Measurements from ENCODE around the gene CTNNA3.

The CTNNA3 gene

GRCh38 chr10:66273966-66274519, 1422.0 kb downstream of the CTNNA3 start:
- CTCF ChIA-PET, result no interaction called here
- no peak for TF ChIP-seq GFI1B (tag by site-specific recombination; IDR thresholded peaks at IDR 0.05)
- TF ChIP-seq, protein P1, sequence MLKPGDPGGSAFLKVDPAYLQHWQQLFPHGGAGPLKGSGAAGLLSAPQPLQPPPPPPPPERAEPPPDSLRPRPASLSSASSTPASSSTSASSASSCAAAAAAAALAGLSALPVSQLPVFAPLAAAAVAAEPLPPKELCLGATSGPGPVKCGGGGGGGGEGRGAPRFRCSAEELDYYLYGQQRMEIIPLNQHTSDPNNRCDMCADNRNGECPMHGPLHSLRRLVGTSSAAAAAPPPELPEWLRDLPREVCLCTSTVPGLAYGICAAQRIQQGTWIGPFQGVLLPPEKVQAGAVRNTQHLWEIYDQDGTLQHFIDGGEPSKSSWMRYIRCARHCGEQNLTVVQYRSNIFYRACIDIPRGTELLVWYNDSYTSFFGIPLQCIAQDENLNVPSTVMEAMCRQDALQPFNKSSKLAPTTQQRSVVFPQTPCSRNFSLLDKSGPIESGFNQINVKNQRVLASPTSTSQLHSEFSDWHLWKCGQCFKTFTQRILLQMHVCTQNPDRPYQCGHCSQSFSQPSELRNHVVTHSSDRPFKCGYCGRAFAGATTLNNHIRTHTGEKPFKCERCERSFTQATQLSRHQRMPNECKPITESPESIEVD (tag by site-specific recombination; IDR thresholded peaks at IDR 0.05), result no peak
- TF ChIP-seq ZNF670 (tag by site-specific recombination; IDR thresholded peaks at IDR 0.05; ENCODE audit: low read depth), result no peak
- no peak for TF ChIP-seq ZNF175 (tag by site-specific recombination; IDR thresholded peaks at IDR 0.05)
- no peak for TF ChIP-seq ZNF138 (tag by site-specific recombination; IDR thresholded peaks at IDR 0.05; ENCODE audit: borderline replicate concordance)
- TF ChIP-seq SETDB1 (IDR thresholded peaks at IDR 0.05; ENCODE audit: insufficient read length, low read length), result no peak
- TF ChIP-seq ZNF146 (tag by site-specific recombination; IDR thresholded peaks at IDR 0.05), result no peak
- TF ChIP-seq, protein P2, sequence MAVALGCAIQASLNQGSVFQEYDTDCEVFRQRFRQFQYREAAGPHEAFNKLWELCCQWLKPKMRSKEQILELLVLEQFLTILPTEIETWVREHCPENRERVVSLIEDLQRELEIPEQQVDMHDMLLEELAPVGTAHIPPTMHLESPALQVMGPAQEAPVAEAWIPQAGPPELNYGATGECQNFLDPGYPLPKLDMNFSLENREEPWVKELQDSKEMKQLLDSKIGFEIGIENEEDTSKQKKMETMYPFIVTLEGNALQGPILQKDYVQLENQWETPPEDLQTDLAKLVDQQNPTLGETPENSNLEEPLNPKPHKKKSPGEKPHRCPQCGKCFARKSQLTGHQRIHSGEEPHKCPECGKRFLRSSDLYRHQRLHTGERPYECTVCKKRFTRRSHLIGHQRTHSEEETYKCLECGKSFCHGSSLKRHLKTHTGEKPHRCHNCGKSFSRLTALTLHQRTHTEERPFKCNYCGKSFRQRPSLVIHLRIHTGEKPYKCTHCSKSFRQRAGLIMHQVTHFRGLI (tag by site-specific recombination; IDR thresholded peaks at IDR 0.05), result no peak
- no peaks in the 10 kb centered on the region for H3K9me3 ChIP-seq (ENCODE audit: control insufficient read depth, insufficient read depth, low read depth, low read length)
- no peak overlapping the region for H3K27ac ChIP-seq (ENCODE audit: extremely low read depth, low read depth, low read length)
- POLR2A ChIA-PET, result no interaction called here
- H3K36me3 ChIP-seq (ENCODE audit: control insufficient read depth in 2 of 2, insufficient read depth in 1 of 2, low read length in 2 of 2), result no peaks in the 10 kb centered on the region
- H3K4me1 ChIP-seq (ENCODE audit: control insufficient read depth, insufficient read depth, low read length), result no peaks in the 10 kb centered on the region
- no peak overlapping the region for H3K4me3 ChIP-seq (ENCODE audit: low read depth, low read length)

GRCh38 chr10:66265398-66265797, 1430.6 kb downstream of the CTNNA3 start:
- no peak overlapping the region for H3K27ac ChIP-seq (ENCODE audit: extremely low read depth, low read depth, low read length)
- TF ChIP-seq YY1 (tag by site-specific recombination; IDR thresholded peaks at IDR 0.05) (no peak), ZNF530 (tag by site-specific recombination; IDR thresholded peaks at IDR 0.05; ENCODE audit: low read depth) (no peak), ZNF169 (tag by site-specific recombination; IDR thresholded peaks at IDR 0.05) (no peak), ZXDB (tag by site-specific recombination; IDR thresholded peaks at IDR 0.05) (no peak), ZNF248 (tag by site-specific recombination; IDR thresholded peaks at IDR 0.05) (no peak), RBAK (tag by site-specific recombination; IDR thresholded peaks at IDR 0.05) (no peak), ZNF239 (tag by site-specific recombination; IDR thresholded peaks at IDR 0.05) (no peak), ZSCAN16 (tag by site-specific recombination; IDR thresholded peaks at IDR 0.05) (no peak), ZNF37A (tag by site-specific recombination; IDR thresholded peaks at IDR 0.05) (no peak), ZNF549 (tag by site-specific recombination; IDR thresholded peaks at IDR 0.05) (no peak), ZNF580 (tag by site-specific recombination; IDR thresholded peaks at IDR 0.05) (no peak), ZFP37 (tag by site-specific recombination; IDR thresholded peaks at IDR 0.05) (no peak), ZNF16 (tag by site-specific recombination; IDR thresholded peaks at IDR 0.05; ENCODE audit: low read depth) (no peak), SCRT1 (tag by site-specific recombination; IDR thresholded peaks at IDR 0.05; ENCODE audit: borderline replicate concordance) (no peak), ZFP69B (tag by site-specific recombination; IDR thresholded peaks at IDR 0.05) (no peak), PRDM1 (tag by site-specific recombination; IDR thresholded peaks at IDR 0.05) (no peak)
- TF ChIP-seq, protein P3, sequence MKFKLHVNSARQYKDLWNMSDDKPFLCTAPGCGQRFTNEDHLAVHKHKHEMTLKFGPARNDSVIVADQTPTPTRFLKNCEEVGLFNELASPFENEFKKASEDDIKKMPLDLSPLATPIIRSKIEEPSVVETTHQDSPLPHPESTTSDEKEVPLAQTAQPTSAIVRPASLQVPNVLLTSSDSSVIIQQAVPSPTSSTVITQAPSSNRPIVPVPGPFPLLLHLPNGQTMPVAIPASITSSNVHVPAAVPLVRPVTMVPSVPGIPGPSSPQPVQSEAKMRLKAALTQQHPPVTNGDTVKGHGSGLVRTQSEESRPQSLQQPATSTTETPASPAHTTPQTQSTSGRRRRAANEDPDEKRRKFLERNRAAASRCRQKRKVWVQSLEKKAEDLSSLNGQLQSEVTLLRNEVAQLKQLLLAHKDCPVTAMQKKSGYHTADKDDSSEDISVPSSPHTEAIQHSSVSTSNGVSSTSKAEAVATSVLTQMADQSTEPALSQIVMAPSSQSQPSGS (tag by site-specific recombination; IDR thresholded peaks at IDR 0.05; ENCODE audit: low read depth), result no peak
- TF ChIP-seq, protein P4, sequence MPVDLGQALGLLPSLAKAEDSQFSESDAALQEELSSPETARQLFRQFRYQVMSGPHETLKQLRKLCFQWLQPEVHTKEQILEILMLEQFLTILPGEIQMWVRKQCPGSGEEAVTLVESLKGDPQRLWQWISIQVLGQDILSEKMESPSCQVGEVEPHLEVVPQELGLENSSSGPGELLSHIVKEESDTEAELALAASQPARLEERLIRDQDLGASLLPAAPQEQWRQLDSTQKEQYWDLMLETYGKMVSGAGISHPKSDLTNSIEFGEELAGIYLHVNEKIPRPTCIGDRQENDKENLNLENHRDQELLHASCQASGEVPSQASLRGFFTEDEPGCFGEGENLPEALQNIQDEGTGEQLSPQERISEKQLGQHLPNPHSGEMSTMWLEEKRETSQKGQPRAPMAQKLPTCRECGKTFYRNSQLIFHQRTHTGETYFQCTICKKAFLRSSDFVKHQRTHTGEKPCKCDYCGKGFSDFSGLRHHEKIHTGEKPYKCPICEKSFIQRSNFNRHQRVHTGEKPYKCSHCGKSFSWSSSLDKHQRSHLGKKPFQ (tag by site-specific recombination; IDR thresholded peaks at IDR 0.05), result no peak
- POLR2A ChIA-PET, result no interaction called here
- no peaks in the 10 kb centered on the region for H3K36me3 ChIP-seq (ENCODE audit: control insufficient read depth in 2 of 2, insufficient read depth in 1 of 2, low read length in 2 of 2)
- H3K4me3 ChIP-seq (ENCODE audit: low read depth, low read length), result no peak overlapping the region
- CTCF ChIA-PET, result no interaction called here
- no peaks in the 10 kb centered on the region for H3K9me3 ChIP-seq (ENCODE audit: control insufficient read depth, insufficient read depth, low read depth, low read length)
- H3K4me1 ChIP-seq (ENCODE audit: control insufficient read depth, insufficient read depth, low read length), result no peaks in the 10 kb centered on the region
